PFSK-1 (cell line): Measurements from ENCODE around the gene DGKB.

ENCODE experiments used
- POLR2AphosphoS5 ChIP-seq: IDR thresholded peaks from 2 replicates; pipeline ENCODE4 v1.6.1; 2012; ENCODE audit warnings: low read depth, mild to moderate bottlenecking, control low read depth, low read length, moderate library complexity
- SIN3A ChIP-seq: IDR thresholded peaks from 2 replicates; pipeline ENCODE4 v1.6.1; 2012; ENCODE audit warnings: mild to moderate bottlenecking, low read length, moderate library complexity, borderline replicate concordance; ENCODE audit not compliant: insufficient read depth
- TAF1 ChIP-seq: IDR thresholded peaks from 2 replicates; pipeline ENCODE4 v1.6.1; 2012; ENCODE audit warnings: low read length, control low read depth, borderline replicate concordance; ENCODE audit not compliant: insufficient read depth

- TF ChIP-seq SIN3A (no peak), POLR2AphosphoS5 (no peak), TAF1 (no peak)
Observed at GRCh38 chr7:14769261-14769660, 133.3 kb downstream of the DGKB start.
